ENCODE results near the gene CSRP3. TPM values are rescaled to one million over a fixed set of nuclear protein-coding genes. Genes with fewer than 3 reads are reported as not detected.

CSRP3 gene
- polyA plus RNA-seq, 2 of the 4 experiments (the other 2 are of a cell fraction): not detected

GRCh38 chr11:19246816-19247215, 45.0 kb upstream of the CSRP3 start:
- no peak for ATAC-seq
- ChIA-PET CTCF (interaction anchor here (1.1 to 2.6 kb wide), 6 partner anchors 10 to 176 kb away, joined by 3 to 9 read pairs (median 4); no protein-coding TSS in a partner anchor), POLR2A (no interaction called here)
- DNase-seq (ENCODE audit: low read depth in 1 of 2, low spot score in 1 of 2): no peak
- peaks cover 9% of the 10 kb centered on the region; the same call in 2 of the 3 replicates for H3K9me3 ChIP-seq
- 0 out of 3 replicates have a peak, but pooled peaks cover 2% of the 10 kb centered on the region for H3K4me1 ChIP-seq
- no peak overlapping the region for H3K4me3 ChIP-seq
- H3K4me2 ChIP-seq: no peak overlapping the region
- TF ChIP-seq EHF (CRISPR knock-in tag; IDR thresholded peaks at IDR 0.05) (no peak), GATA3 (IDR thresholded peaks at IDR 0.05; ENCODE audit: borderline replicate concordance) (no peak), RAD21 (conservative IDR thresholded peaks at IDR 0.05 in 1 of 2, IDR thresholded peaks at IDR 0.05 in 1 of 2) (no peak), CHD4 (IDR thresholded peaks at IDR 0.05; ENCODE audit: borderline replicate concordance) (no peak), MAFK (IDR thresholded peaks at IDR 0.05; ENCODE audit: partially characterized antibody) (no peak), POLR2A (IDR thresholded peaks at IDR 0.05; ENCODE audit: low read length) (no peak), HES2 (IDR thresholded peaks at IDR 0.05) (no peak), RCOR1 (IDR thresholded peaks at IDR 0.05; ENCODE audit: low read depth, low read length) (no peak), ZSCAN20 (CRISPR knock-in tag; IDR thresholded peaks at IDR 0.05) (no peak), NR3C1 (IDR thresholded peaks at IDR 0.05) (no peak), ZNF302 (CRISPR knock-in tag; IDR thresholded peaks at IDR 0.05) (no peak), ESRRA (IDR thresholded peaks at IDR 0.05; ENCODE audit: borderline replicate concordance, low read length) (no peak), JUNB (IDR thresholded peaks at IDR 0.05) (no peak), FOSL2 (IDR thresholded peaks at IDR 0.05) (no peak), FOSL2 (CRISPR knock-in tag; IDR thresholded peaks at IDR 0.05) (no peak), KDM5A (IDR thresholded peaks at IDR 0.05) (no peak), MYC (IDR thresholded peaks at IDR 0.05; ENCODE audit: borderline replicate concordance, low read length) (no peak), SMC3 (IDR thresholded peaks at IDR 0.05) (no peak), NFE2L2 (conservative IDR thresholded peaks at IDR 0.05; ENCODE audit: low read length) (no peak)
- no peak overlapping the region for H3K27ac ChIP-seq
- WGBS (ENCODE audit: missing lambda C conversion rate): 86% methylated on average over 1 of the region's 1 CpG
- FAIRE-seq: no peak

GRCh38 chr11:19245351-19245750, 43.6 kb upstream of the CSRP3 start:
- TF ChIP-seq SREBF2 (IDR thresholded peaks at IDR 0.05) (no peak), TP53 (CRISPR knock-in tag; IDR thresholded peaks at IDR 0.05) (no peak), MYC (IDR thresholded peaks at IDR 0.05; ENCODE audit: borderline replicate concordance, low read length) (no peak)
- no peak for DNase-seq (ENCODE audit: low read depth in 1 of 2, low spot score in 1 of 2)
- peaks cover 9% of the 10 kb centered on the region; the same call in 2 of the 3 replicates for H3K9me3 ChIP-seq
- H3K27ac ChIP-seq: no peak overlapping the region
- no peak overlapping the region for H3K4me2 ChIP-seq
- ChIA-PET CTCF (interaction anchor here (0.9 to 2.6 kb wide), 3 partner anchors 11 to 169 kb away, joined by 3 to 9 read pairs (median 6); no protein-coding TSS in a partner anchor), POLR2A (no interaction called here)
- ATAC-seq: no peak
- WGBS (ENCODE audit: missing lambda C conversion rate): 92% methylated on average over 5 of the region's 5 CpGs
- 0 out of 3 replicates have a peak, but pooled peaks cover 3% of the 10 kb centered on the region for H3K4me1 ChIP-seq
- no peak overlapping the region for H3K4me3 ChIP-seq
- no peak for FAIRE-seq

GRCh38 chr11:19244621-19245020, 42.8 kb upstream of the CSRP3 start:
- CTCF ChIA-PET: interaction anchor here (0.8 to 1.8 kb wide), 5 partner anchors 14 to 314 kb away, joined by 3 to 6 read pairs (median 3); no protein-coding TSS in a partner anchor
- TF ChIP-seq CHD2 (IDR thresholded peaks at IDR 0.05; ENCODE audit: low read length, partially characterized antibody) (no peak), PHF8 (IDR thresholded peaks at IDR 0.05; ENCODE audit: borderline replicate concordance, low read depth) (no peak), FOSB (CRISPR knock-in tag; IDR thresholded peaks at IDR 0.05) (no peak), BHLHE40 (IDR thresholded peaks at IDR 0.05; ENCODE audit: low read depth, low read length) (no peak), PBX3 (IDR thresholded peaks at IDR 0.05) (no peak), MAX (IDR thresholded peaks at IDR 0.05) (no peak), POLR2A (IDR thresholded peaks at IDR 0.05; ENCODE audit: low read length) (no peak), HOXB5 (CRISPR knock-in tag; IDR thresholded peaks at IDR 0.05) (no peak), CHD4 (IDR thresholded peaks at IDR 0.05; ENCODE audit: borderline replicate concordance) (no peak), RNF2 (IDR thresholded peaks at IDR 0.05; ENCODE audit: borderline replicate concordance, low read depth) (no peak), USF2 (IDR thresholded peaks at IDR 0.05) (no peak), NR3C1 (IDR thresholded peaks at IDR 0.05) (no peak), POLR2AphosphoS2 (conservative IDR thresholded peaks at IDR 0.05; ENCODE audit: low read length) (no peak), RARB (CRISPR knock-in tag; IDR thresholded peaks at IDR 0.05) (no peak), MYC (IDR thresholded peaks at IDR 0.05; ENCODE audit: borderline replicate concordance, low read length) (no peak), FOSL2 (IDR thresholded peaks at IDR 0.05) (no peak), FOSL2 (CRISPR knock-in tag; IDR thresholded peaks at IDR 0.05) (no peak)
- WGBS (ENCODE audit: missing lambda C conversion rate): 92% methylated on average over 2 of the region's 2 CpGs
- Histone ChIP-seq H3K4me1 (peaks cover 8% of the 10 kb centered on the region; the same call in 2 of the 3 replicates), H3K4me2 (no peak overlapping the region), H3K27ac (no peak overlapping the region), H3K9me3 (peaks cover 5% of the 10 kb centered on the region; the same call in 2 of the 3 replicates), H3K4me3 (no peak overlapping the region)
- FAIRE-seq (no peak), DNase-seq (ENCODE audit: low read depth in 1 of 2, low spot score in 1 of 2) (no peak), ATAC-seq (no peak)
- POLR2A ChIA-PET: no interaction called here
